HepG2 (cell line): Measurements from ENCODE around the gene SEMA3B. TPM values are rescaled to one million over a fixed set of nuclear protein-coding genes. Genes with fewer than 3 reads are reported as not detected.

Source experiments
- HMGXB4 ChIP-seq, 2 experiments: sonication (generic) in 1 of 2; formaldehyde crosslinking in 1 of 2; IDR thresholded peaks; 2 replicates each; pipeline versions ENCODE4 v1.4.0 to v1.6.1; 2018 to 2020; ENCODE audit warnings: missing genetic modification reagents in 2 of 2, borderline replicate concordance in 1 of 2, low read depth in 1 of 2, mild to moderate bottlenecking in 1 of 2, missing biosample characterization in 1 of 2
- HOXA3 ChIP-seq: sonication (generic); formaldehyde crosslinking; IDR thresholded peaks from 2 replicates; pipeline ENCODE4 v1.5.0; 2020; ENCODE audit warnings: missing genetic modification reagents
- ISL2 ChIP-seq: sonication (generic); formaldehyde crosslinking; IDR thresholded peaks from 2 replicates; pipeline ENCODE4 v1.5.0; 2020; ENCODE audit warnings: missing genetic modification reagents
- KAT8 ChIP-seq: IDR thresholded peaks from 2 replicates; pipeline ENCODE4 v1.6.1; 2016; ENCODE audit warnings: missing genetic modification reagents, missing compliant biosample characterization
- MEIS1 ChIP-seq: sonication (generic); formaldehyde crosslinking; IDR thresholded peaks from 2 replicates; pipeline ENCODE4 v1.9.0; 2021; ENCODE audit warnings: mild to moderate bottlenecking, missing genetic modification reagents, moderate library complexity, borderline replicate concordance
- NCOA1 ChIP-seq: sonication (generic); formaldehyde crosslinking; IDR thresholded peaks from 2 replicates; pipeline ENCODE4 v1.9.0; 2021; ENCODE audit warnings: missing genetic modification reagents
- RFX1 ChIP-seq: fragments of 450-650 bp; IDR thresholded peaks from 2 replicates; pipeline ENCODE4 v1.6.1; 2017
- RORA ChIP-seq: sonication (generic); formaldehyde crosslinking; IDR thresholded peaks from 2 replicates; pipeline ENCODE4 v1.5.0; 2020; ENCODE audit warnings: mild to moderate bottlenecking, missing genetic modification reagents, moderate library complexity
- TCF7L2 ChIP-seq: IDR thresholded peaks from 2 replicates; pipeline ENCODE4 v1.6.1; 2011; ENCODE audit warnings: mild to moderate bottlenecking, low read depth, low read length, moderate library complexity
- ZNF550 ChIP-seq: sonication (generic); formaldehyde crosslinking; IDR thresholded peaks from 2 replicates; pipeline ENCODE4 v1.4.0; 2020; ENCODE audit warnings: mild to moderate bottlenecking, missing genetic modification reagents, borderline replicate concordance
- ZNF567 ChIP-seq: sonication (generic); formaldehyde crosslinking; IDR thresholded peaks from 2 replicates; pipeline ENCODE4 v1.8.1; 2023; ENCODE audit warnings: mild to moderate bottlenecking, missing genetic modification reagents, borderline replicate concordance
- ZNF672 ChIP-seq: sonication (generic); formaldehyde crosslinking; IDR thresholded peaks from 2 replicates; pipeline ENCODE4 v1.8.1; 2022; ENCODE audit warnings: missing genetic modification reagents
- ZNF674 ChIP-seq: sonication (generic); formaldehyde crosslinking; IDR thresholded peaks from 2 replicates; pipeline ENCODE4 v1.5.0; 2020; ENCODE audit warnings: low read depth, mild to moderate bottlenecking, missing genetic modification reagents
- ZSCAN29 ChIP-seq: sonication (generic); formaldehyde crosslinking; conservative IDR thresholded peaks from 2 replicates; pipeline ENCODE4 v1.4.0; 2020; ENCODE audit warnings: mild to moderate bottlenecking, missing genetic modification reagents
- polyA plus RNA-seq, 8 experiments: library from polyadenylated mRNA; depleted of rRNA in 3 of 8; stranded (reverse) in 7 of 8; unstranded in 1 of 8; fragments of >200 nt; fragmentation: Illumina TruSeq in 4 of 8; extraction: Trizol in 4 of 8; gene quantifications; 2 replicates each; pipeline versions ENCODE4 v1.2.1 to v1.2.3, GENCODE V29; 2011 to 2016; ENCODE audit warnings: low read depth in 4 of 8, missing spikeins in 1 of 8, mixed read lengths in 1 of 8; ENCODE audit not compliant: insufficient read depth in 1 of 8
- total RNA-seq, 5 experiments: library from RNA; depleted of rRNA; stranded (reverse); fragments of >200 nt; fragmentation: Illumina TruSeq; extraction: Trizol; gene quantifications; 2 replicates each; pipeline ENCODE4 v1.2.3, GENCODE V29; 2016; ENCODE audit warnings: low read depth in 1 of 5
- TF ChIP-seq, protein P1 (sequence below): sonication (generic); formaldehyde crosslinking; IDR thresholded peaks from 2 replicates; pipeline ENCODE4 v1.4.0; 2020; ENCODE audit warnings: missing genetic modification reagents, borderline replicate concordance
- TF ChIP-seq, protein P2 (sequence below): sonication (generic); formaldehyde crosslinking; IDR thresholded peaks from 2 replicates; pipeline ENCODE4 v1.4.0; 2020; ENCODE audit warnings: missing genetic modification reagents
- TF ChIP-seq, protein P3 (sequence below): sonication (generic); formaldehyde crosslinking; IDR thresholded peaks from 2 replicates; pipeline ENCODE4 v1.5.0; 2020; ENCODE audit warnings: missing genetic modification reagents
- TF ChIP-seq, protein P4 (sequence below): IDR thresholded peaks from 2 replicates; pipeline ENCODE4 v1.6.1; 2016

The SEMA3B gene
- total and polyA plus RNA-seq, 2 of the 13 experiments (the other 11 are each of a cell fraction or from before 2014, with no cell fraction given), result 93.2 to 158 TPM

DNA sequence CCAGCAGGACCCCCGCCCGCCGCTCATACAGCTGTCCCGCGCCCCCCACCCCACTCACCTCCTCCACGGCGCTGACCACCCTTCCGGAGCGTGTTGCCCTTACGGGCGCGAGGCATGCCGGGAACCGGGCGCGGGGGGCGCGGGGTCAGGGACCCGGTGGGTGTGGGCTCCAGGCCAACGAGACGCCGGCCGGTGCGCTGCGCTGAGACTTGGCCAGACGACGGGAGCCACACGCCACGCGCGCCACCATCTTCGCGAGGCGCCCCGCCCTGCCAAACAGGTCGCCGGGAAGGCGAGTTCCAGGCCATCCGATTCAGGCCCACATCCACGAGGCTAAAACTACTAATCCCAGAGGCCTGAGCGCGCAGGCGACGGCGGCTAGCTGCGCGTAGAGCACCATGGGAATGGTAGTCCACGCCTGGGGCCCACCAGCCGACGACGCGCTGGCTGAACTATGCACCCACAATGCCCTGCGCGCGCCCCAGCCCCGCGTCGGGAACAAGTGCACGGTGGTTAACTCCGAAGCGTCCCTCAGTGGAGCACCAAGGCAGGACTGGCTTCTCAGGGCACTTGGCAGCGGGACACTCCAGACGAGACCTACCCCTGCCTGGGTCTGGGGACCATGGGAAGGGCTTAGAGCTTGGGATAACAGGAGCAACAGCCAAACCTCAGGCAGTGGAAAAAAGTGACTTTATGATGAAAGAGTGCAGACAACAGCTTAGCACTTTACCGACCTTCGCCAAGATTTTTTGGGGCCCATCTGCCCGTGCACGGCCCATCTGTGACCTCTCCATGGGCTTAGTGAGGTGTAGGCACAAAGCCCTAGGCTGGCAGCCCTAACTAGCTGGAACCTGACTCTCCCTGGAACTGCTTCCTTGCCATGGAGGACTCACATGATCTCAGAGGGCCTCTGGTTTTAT lies 23.5 kb downstream of the SEMA3B start, which contains the start of gene IFRD2 (continued):
- TF ChIP-seq, protein P1, sequence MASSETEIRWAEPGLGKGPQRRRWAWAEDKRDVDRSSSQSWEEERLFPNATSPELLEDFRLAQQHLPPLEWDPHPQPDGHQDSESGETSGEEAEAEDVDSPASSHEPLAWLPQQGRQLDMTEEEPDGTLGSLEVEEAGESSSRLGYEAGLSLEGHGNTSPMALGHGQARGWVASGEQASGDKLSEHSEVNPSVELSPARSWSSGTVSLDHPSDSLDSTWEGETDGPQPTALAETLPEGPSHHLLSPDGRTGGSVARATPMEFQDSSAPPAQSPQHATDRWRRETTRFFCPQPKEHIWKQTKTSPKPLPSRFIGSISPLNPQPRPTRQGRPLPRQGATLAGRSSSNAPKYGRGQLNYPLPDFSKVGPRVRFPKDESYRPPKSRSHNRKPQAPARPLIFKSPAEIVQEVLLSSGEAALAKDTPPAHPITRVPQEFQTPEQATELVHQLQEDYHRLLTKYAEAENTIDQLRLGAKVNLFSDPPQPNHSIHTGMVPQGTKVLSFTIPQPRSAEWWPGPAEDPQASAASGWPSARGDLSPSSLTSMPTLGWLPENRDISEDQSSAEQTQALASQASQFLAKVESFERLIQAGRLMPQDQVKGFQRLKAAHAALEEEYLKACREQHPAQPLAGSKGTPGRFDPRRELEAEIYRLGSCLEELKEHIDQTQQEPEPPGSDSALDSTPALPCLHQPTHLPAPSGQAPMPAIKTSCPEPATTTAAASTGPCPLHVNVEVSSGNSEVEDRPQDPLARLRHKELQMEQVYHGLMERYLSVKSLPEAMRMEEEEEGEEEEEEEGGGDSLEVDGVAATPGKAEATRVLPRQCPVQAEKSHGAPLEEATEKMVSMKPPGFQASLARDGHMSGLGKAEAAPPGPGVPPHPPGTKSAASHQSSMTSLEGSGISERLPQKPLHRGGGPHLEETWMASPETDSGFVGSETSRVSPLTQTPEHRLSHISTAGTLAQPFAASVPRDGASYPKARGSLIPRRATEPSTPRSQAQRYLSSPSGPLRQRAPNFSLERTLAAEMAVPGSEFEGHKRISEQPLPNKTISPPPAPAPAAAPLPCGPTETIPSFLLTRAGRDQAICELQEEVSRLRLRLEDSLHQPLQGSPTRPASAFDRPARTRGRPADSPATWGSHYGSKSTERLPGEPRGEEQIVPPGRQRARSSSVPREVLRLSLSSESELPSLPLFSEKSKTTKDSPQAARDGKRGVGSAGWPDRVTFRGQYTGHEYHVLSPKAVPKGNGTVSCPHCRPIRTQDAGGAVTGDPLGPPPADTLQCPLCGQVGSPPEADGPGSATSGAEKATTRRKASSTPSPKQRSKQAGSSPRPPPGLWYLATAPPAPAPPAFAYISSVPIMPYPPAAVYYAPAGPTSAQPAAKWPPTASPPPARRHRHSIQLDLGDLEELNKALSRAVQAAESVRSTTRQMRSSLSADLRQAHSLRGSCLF (CRISPR knock-in tag), result no peak
- TF ChIP-seq, protein P2, sequence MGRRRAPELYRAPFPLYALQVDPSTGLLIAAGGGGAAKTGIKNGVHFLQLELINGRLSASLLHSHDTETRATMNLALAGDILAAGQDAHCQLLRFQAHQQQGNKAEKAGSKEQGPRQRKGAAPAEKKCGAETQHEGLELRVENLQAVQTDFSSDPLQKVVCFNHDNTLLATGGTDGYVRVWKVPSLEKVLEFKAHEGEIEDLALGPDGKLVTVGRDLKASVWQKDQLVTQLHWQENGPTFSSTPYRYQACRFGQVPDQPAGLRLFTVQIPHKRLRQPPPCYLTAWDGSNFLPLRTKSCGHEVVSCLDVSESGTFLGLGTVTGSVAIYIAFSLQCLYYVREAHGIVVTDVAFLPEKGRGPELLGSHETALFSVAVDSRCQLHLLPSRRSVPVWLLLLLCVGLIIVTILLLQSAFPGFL, result no peak
- TF ChIP-seq ZNF672 (CRISPR knock-in tag), result no peak
- TF ChIP-seq ISL2 (CRISPR knock-in tag), result no peak
- TF ChIP-seq MEIS1 (CRISPR knock-in tag), result 0 out of 2 replicates have a peak, but pooled peaks have one; percentile 31
- no peak for TF ChIP-seq RORA (CRISPR knock-in tag)
- no peak; a peak in 2 of 4 replicates for TF ChIP-seq HMGXB4 (CRISPR knock-in tag; IDR thresholded peaks at IDR 0.05; ENCODE audit: borderline replicate concordance in 1 of 2, low read depth in 1 of 2)
- no peak for TF ChIP-seq ZNF550 (CRISPR knock-in tag)
- TF ChIP-seq RFX1, result no peak; the same call in 1 of the 2 replicates
- no peak; the same call in 1 of the 2 replicates for TF ChIP-seq ZSCAN29 (CRISPR knock-in tag)
- TF ChIP-seq HOXA3 (CRISPR knock-in tag), result peak; percentile 98
- TF ChIP-seq ZNF567 (CRISPR knock-in tag), result no peak
- no peak for TF ChIP-seq NCOA1 (CRISPR knock-in tag)
- TF ChIP-seq KAT8 (CRISPR knock-in tag), result peak; percentile 81
- no peak for TF ChIP-seq TCF7L2
- TF ChIP-seq, protein P3, sequence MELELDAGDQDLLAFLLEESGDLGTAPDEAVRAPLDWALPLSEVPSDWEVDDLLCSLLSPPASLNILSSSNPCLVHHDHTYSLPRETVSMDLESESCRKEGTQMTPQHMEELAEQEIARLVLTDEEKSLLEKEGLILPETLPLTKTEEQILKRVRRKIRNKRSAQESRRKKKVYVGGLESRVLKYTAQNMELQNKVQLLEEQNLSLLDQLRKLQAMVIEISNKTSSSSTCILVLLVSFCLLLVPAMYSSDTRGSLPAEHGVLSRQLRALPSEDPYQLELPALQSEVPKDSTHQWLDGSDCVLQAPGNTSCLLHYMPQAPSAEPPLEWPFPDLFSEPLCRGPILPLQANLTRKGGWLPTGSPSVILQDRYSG, result no peak
- 0 out of 2 replicates have a peak, but pooled peaks have one; percentile 82 for TF ChIP-seq ZNF674
- TF ChIP-seq, protein P4, sequence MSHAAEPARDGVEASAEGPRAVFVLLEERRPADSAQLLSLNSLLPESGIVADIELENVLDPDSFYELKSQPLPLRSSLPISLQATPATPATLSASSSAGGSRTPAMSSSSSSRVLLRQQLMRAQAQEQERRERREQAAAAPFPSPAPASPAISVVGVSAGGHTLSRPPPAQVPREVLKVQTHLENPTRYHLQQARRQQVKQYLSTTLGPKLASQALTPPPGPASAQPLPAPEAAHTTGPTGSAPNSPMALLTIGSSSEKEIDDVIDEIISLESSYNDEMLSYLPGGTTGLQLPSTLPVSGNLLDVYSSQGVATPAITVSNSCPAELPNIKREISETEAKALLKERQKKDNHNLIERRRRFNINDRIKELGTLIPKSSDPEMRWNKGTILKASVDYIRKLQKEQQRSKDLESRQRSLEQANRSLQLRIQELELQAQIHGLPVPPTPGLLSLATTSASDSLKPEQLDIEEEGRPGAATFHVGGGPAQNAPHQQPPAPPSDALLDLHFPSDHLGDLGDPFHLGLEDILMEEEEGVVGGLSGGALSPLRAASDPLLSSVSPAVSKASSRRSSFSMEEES (CRISPR knock-in tag), result peak; percentile 19; the same call in 1 of the 2 replicates
